ENCODE results near the gene POF1B.

The POF1B gene

GRCh38 chrX:85243761-85244449, 135.6 kb downstream of the POF1B start, which contains the start of the genes SATL1 and ZNF711:
TSS of gene SATL1 (minus strand) at chrX:85243779. CDS start at chrX:85108968, 134,811 bp downstream.
TSS of gene ZNF711 (plus strand) at chrX:85243991. CDS start at chrX:85247573, 3,582 bp downstream.
- H3K9ac ChIP-seq (ENCODE audit: low read length in 5 of 5), result peak within 1 kb of the TSS in 1 of 5 donors; percentile 11
- H3K9me3 ChIP-seq (ENCODE audit: control insufficient read depth in 5 of 5, low read length in 5 of 5), result no peaks in the 10 kb centered on the region
- no peak within 1 kb of the TSS for H3K27ac ChIP-seq (ENCODE audit: low read depth, low read length)

GRCh38 chrX:85243155-85243554, 136.3 kb downstream of the POF1B start:
- peaks cover 0 to 2% (median 0%) of the 10 kb centered on the region in 5 donors for H3K9me3 ChIP-seq (ENCODE audit: control insufficient read depth in 5 of 5, low read length in 5 of 5)
- peak overlapping the region in 1 of 5 donors; percentile 57 for H3K4me3 ChIP-seq (ENCODE audit: low read depth in 1 of 5, low read length in 5 of 5)
- no peak overlapping the region for H3K27ac ChIP-seq (ENCODE audit: low read depth, low read length)
- H3K4me1 ChIP-seq (ENCODE audit: control insufficient read depth in 5 of 5, insufficient read depth in 5 of 5, low read length in 5 of 5), result peaks cover 0 to 11% (median 6%) of the 10 kb centered on the region in 5 donors
- H3K27me3 ChIP-seq (ENCODE audit: control insufficient read depth in 5 of 5, insufficient read depth in 4 of 5, low read length in 5 of 5), result peaks cover 0 to 8% (median 5%) of the 10 kb centered on the region in 5 donors
- H3K36me3 ChIP-seq (ENCODE audit: control insufficient read depth in 5 of 5, insufficient read depth in 5 of 5, low read length in 5 of 5), result no peaks in the 10 kb centered on the region
- H3K9ac ChIP-seq (ENCODE audit: low read length in 5 of 5), result no peak overlapping the region

More at GRCh38 chrX:85243761-85244449, 135.6 kb downstream of the POF1B start, which contains the start of the genes SATL1 and ZNF711:
- H3K4me3 ChIP-seq (ENCODE audit: low read depth in 1 of 5, low read length in 5 of 5), result peak within 1 kb of the TSS; percentile 61 to 81 (median 70)
- H3K36me3 ChIP-seq (ENCODE audit: control insufficient read depth in 5 of 5, insufficient read depth in 5 of 5, low read length in 5 of 5), result no peaks in the 10 kb centered on the region
- peaks cover 0 to 8% (median 5%) of the 10 kb centered on the region in 5 donors for H3K27me3 ChIP-seq (ENCODE audit: control insufficient read depth in 5 of 5, insufficient read depth in 4 of 5, low read length in 5 of 5)
- H3K4me1 ChIP-seq (ENCODE audit: control insufficient read depth in 5 of 5, insufficient read depth in 5 of 5, low read length in 5 of 5), result peaks cover 0 to 11% (median 6%) of the 10 kb centered on the region in 5 donors
